Transverse colon (tissue), 4 donors: ENCODE results near the gene L3MBTL4. TPM values are rescaled to one million over a fixed set of nuclear protein-coding genes. Genes with fewer than 3 reads are reported as not detected.

ENCODE experiments used
- DNase-seq: peaks from one replicate; pipeline ENCODE4 v3.0.0-alpha.2; 2019
- H3K27ac ChIP-seq, 4 donors: fragments of 200-600 bp; sonication (generic); 2 replicates each; pipeline ENCODE4 v1.5.1; 2016 to 2018; ENCODE audit warnings: inconsistent platforms in 4 of 4
- H3K27me3 ChIP-seq: fragments of 200-600 bp; sonication (generic); 2 replicates; pipeline ENCODE4 v1.5.1; 2017; ENCODE audit warnings: inconsistent platforms
- H3K36me3 ChIP-seq, 4 donors: fragments of 200-600 bp; sonication (generic); 2 replicates each; pipeline ENCODE4 v1.5.1; 2017 to 2019; ENCODE audit warnings: inconsistent platforms in 4 of 4
- H3K4me1 ChIP-seq, 4 donors: fragments of 200-600 bp; sonication (generic); 2 replicates each; pipeline ENCODE4 v1.5.1; 2017 to 2020; ENCODE audit warnings: inconsistent platforms in 4 of 4
- H3K4me3 ChIP-seq, 4 donors: fragments of 200-600 bp; sonication (generic); 1 replicate in 1 of 4; 2 replicates in 3 of 4; pipeline versions ENCODE4 v1.5.1 to v1.6.1; 2017 to 2019; ENCODE audit warnings: inconsistent platforms in 4 of 4
- H3K9me3 ChIP-seq, 2 donors: fragments of 200-600 bp; sonication (generic); 2 replicates each; pipeline ENCODE4 v1.5.1; 2017 to 2019; ENCODE audit warnings: inconsistent platforms in 2 of 2
- EP300 ChIP-seq: sonication (generic); formaldehyde crosslinking; IDR thresholded peaks from one replicate; pipeline ENCODE4 v1.6.1; 2017; ENCODE audit warnings: antibody characterized with exemption, low read depth
- POLR2A ChIP-seq: fragments of 450-650 bp; IDR thresholded peaks from one replicate; pipeline ENCODE4 v1.6.1; 2016; ENCODE audit warnings: antibody characterized with exemption, mild to moderate bottlenecking, moderate library complexity
- POLR2AphosphoS5 ChIP-seq, 3 donors: sonication (generic); formaldehyde crosslinking; IDR thresholded peaks; one replicate each; pipeline ENCODE4 v1.6.1; 2016; ENCODE audit warnings: antibody characterized with exemption in 3 of 3
- WGBS, 2 donors: methylation state at CpG; one replicate each; pipeline ENCODE4 v1.1.5; 2018; ENCODE audit warnings: low coverage in 1 of 2; 5-methylcytosine and 5-hydroxymethylcytosine counted together
- in situ Hi-C, 4 donors: fragments of 200-750 bp; cut with MboI; loops; one replicate each; pipeline versions ENCODE4 v1.15.0 to v1.15.1; 2017; ENCODE audit warnings: low sequenced_read_pairs in 3 of 4, low pct_ligation_motif_present in 1 of 4, low pct_unique_long_range_greater_than_20kb in 1 of 4
- intact Hi-C: fragments of 100-400 bp; cut with DNase I; formaldehyde crosslinking; loops from one replicate; pipeline ENCODE4 v1.15.1; 2023; ENCODE audit warnings: low total_unique reads
- total RNA-seq, 4 donors: library from RNA; depleted of rRNA; stranded (reverse); fragments of >200 nt; gene quantifications; one replicate each; pipeline ENCODE4 v1.1.0, GENCODE V29; 2016
- TF ChIP-seq, protein P1 (sequence below), 5 experiments: fragments of 200-600 bp in 3 of 5; fragments of 450-650 bp in 2 of 5; sonication (generic) in 3 of 5; IDR thresholded peaks; 1 replicate in 2 of 5; 2 replicates in 3 of 5; pipeline ENCODE4 v1.5.1; 2016 to 2017; ENCODE audit warnings: antibody characterized with exemption in 5 of 5, inconsistent platforms in 3 of 5, mild to moderate bottlenecking in 2 of 5, moderate library complexity in 1 of 5

The L3MBTL4 gene
- total RNA-seq, 4 donors from 2014 or later, result 0.20 to 4.9 (median 2.9) TPM

DNA sequence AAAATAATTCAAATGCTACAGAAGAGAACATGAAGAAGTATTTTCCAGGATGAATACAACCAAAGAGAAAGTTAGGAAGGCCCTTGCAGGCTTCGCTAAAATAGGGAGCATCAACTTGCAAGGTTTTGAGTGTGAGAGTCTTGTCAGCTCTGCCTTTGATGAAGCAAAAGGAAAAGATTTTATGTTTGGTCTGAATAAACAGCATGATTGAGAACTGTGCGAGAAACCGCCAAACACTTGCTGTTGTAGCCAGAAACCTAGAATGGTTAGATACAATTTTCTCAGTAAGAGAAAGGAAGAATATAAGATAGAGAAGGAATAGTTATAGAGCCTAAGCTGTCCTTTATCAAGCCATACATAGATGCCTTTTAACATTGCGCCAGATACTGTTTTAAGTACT lies 163.6 kb downstream of the L3MBTL4 start:
- WGBS, 2 donors, result 92 to 96% methylated on average over 3 to 4 of the region's 4 CpGs

GRCh38 chr18:6249788-6250187 lies 164.9 kb downstream of the L3MBTL4 start:
- Histone ChIP-seq H3K27ac (no peak overlapping the region), H3K36me3 (no peaks in the 10 kb centered on the region), H3K4me3 (no peak overlapping the region), H3K4me1 (no peaks in the 10 kb centered on the region), H3K9me3 (no peaks in the 10 kb centered on the region), H3K27me3 (no peaks in the 10 kb centered on the region)
- no peak for TF ChIP-seq POLR2A
- TF ChIP-seq, protein P1, sequence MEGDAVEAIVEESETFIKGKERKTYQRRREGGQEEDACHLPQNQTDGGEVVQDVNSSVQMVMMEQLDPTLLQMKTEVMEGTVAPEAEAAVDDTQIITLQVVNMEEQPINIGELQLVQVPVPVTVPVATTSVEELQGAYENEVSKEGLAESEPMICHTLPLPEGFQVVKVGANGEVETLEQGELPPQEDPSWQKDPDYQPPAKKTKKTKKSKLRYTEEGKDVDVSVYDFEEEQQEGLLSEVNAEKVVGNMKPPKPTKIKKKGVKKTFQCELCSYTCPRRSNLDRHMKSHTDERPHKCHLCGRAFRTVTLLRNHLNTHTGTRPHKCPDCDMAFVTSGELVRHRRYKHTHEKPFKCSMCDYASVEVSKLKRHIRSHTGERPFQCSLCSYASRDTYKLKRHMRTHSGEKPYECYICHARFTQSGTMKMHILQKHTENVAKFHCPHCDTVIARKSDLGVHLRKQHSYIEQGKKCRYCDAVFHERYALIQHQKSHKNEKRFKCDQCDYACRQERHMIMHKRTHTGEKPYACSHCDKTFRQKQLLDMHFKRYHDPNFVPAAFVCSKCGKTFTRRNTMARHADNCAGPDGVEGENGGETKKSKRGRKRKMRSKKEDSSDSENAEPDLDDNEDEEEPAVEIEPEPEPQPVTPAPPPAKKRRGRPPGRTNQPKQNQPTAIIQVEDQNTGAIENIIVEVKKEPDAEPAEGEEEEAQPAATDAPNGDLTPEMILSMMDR (IDR thresholded peaks at IDR 0.05), result no peak
- TF ChIP-seq POLR2AphosphoS5 (IDR thresholded peaks at IDR 0.05), result no peak
- TF ChIP-seq EP300, result no peak
- in situ Hi-C loops, result no loop called here
- intact Hi-C loops, result no loop called here
- no peak for DNase-seq
- 57 to 72% methylated on average over 4 of the region's 4 CpGs for WGBS, 2 donors

More for the DNA sequence above, 163.6 kb downstream of the L3MBTL4 start:
- no peaks in the 10 kb centered on the region for H3K36me3 ChIP-seq
- no peaks in the 10 kb centered on the region for H3K4me1 ChIP-seq
- intact Hi-C loops, result no loop called here
- no peak overlapping the region for H3K27ac ChIP-seq
- no peaks in the 10 kb centered on the region for H3K9me3 ChIP-seq
- in situ Hi-C loops, result no loop called here
- H3K27me3 ChIP-seq, result no peaks in the 10 kb centered on the region
- H3K4me3 ChIP-seq, result no peak overlapping the region
- no peak for DNase-seq
- TF ChIP-seq EP300 (no peak), POLR2AphosphoS5 (IDR thresholded peaks at IDR 0.05) (no peak), POLR2A (no peak)
- TF ChIP-seq, protein P1 (IDR thresholded peaks at IDR 0.05), result no peak

- DNase-seq, result no peak
- in situ Hi-C loops, result no loop called here
- H3K27ac ChIP-seq, result no peak overlapping the region
- no peaks in the 10 kb centered on the region for H3K9me3 ChIP-seq
- no peak overlapping the region for H3K4me3 ChIP-seq
- no peaks in the 10 kb centered on the region for H3K27me3 ChIP-seq
- H3K36me3 ChIP-seq, result no peaks in the 10 kb centered on the region
- WGBS, 2 donors, result 54 to 65% methylated on average over 2 of the region's 2 CpGs
- H3K4me1 ChIP-seq, result no peaks in the 10 kb centered on the region
- TF ChIP-seq, protein P1 (IDR thresholded peaks at IDR 0.05), result no peak
- TF ChIP-seq POLR2AphosphoS5 (IDR thresholded peaks at IDR 0.05) (no peak), POLR2A (no peak), EP300 (no peak)
- intact Hi-C loops, result no loop called here
These were observed 165.5 kb downstream of the L3MBTL4 start for GRCh38 chr18:6249170-6249569.

DNA sequence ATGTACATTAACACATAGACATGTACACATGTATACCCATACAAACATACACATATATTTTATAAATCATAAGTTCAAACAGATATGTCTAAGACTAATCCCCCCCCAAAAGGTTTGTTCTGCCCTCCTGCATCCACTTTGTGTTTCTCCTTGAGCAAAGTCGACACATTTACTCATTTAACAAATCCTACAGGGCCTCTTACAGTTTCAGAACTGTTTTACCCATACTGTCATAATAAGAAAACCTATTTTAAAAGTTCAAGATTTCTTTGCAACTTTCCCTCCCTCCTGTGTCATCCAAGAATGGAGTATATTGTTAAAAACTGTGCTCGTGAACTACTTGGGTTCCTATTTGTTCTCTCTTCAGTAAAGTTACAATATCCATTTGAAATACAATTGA lies 166.7 kb downstream of the L3MBTL4 start:
- 74 to 77% methylated on average over 2 of the region's 2 CpGs for WGBS, 2 donors
- H3K36me3 ChIP-seq, result no peaks in the 10 kb centered on the region

More for the DNA sequence above, 166.7 kb downstream of the L3MBTL4 start:
- intact Hi-C loops (no loop called here), in situ Hi-C loops (no loop called here)
- no peaks in the 10 kb centered on the region for H3K9me3 ChIP-seq
- no peak for DNase-seq
- H3K27ac ChIP-seq, result no peak overlapping the region
- H3K4me1 ChIP-seq, result no peaks in the 10 kb centered on the region
- no peaks in the 10 kb centered on the region for H3K27me3 ChIP-seq
- H3K4me3 ChIP-seq, result no peak overlapping the region
- TF ChIP-seq, protein P1 (IDR thresholded peaks at IDR 0.05), result no peak
- TF ChIP-seq EP300 (no peak), POLR2AphosphoS5 (IDR thresholded peaks at IDR 0.05) (no peak), POLR2A (no peak)
